OCI-M1 (cell line): ENCODE data around the gene SUN2.

Experiments
- DNase-seq: peaks from one replicate; lab custom pipeline; 2025; lab: John Stamatoyannopoulos, UW

The SUN2 gene

GRCh38 chr22:38696606-38697424 is 59.0 kb downstream of the SUN2 start:
- peak; percentile 70 for DNase-seq

GRCh38 chr22:38694940-38695339 is 60.9 kb downstream of the SUN2 start:
- no peak for DNase-seq

GRCh38 chr22:38694049-38694448 is 61.7 kb downstream of the SUN2 start:
- no peak for DNase-seq

DNA sequence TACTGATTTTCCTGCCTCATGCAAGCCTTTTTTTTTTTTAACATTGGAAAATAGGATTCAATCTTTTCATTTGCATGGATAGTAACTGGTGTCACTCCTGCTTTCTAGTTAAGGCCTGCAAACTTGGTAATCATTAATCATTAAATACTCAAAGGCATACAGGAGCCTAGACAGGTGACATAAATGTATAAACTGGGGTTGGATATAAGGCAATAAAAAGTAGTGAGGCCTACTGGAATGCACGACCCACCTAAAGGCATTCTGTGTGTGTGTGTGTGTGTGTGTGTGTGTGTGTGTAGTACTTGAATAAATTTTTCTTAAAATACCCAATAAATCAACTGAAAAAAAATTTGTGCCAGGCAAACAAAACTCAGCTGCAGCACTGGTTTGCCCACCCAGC is 66.1 kb downstream of the SUN2 start:
- no peak for DNase-seq

DNA sequence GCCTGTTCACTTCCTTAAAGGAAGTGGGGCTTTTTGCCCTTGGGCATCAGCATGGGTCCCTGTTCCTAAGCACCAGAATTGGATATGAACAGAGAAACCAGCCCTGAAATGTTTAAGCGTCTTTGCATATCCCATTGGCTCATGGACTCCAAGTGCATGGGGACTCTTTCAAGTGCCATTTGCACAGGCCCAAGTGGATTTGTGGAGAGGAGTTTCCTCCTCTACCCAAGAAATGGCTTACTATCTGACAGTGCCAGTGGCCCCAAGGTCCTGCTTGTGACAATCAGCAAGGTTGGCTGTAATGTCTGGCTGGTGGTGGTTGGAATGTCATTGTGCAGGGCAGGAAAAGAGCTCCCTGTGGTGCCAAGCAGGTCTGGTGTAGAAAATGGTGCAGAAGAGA is 70.0 kb downstream of the SUN2 start:
- no peak for DNase-seq

GRCh38 chr22:38684895-38685294 is 70.9 kb downstream of the SUN2 start:
- DNase-seq = no peak
